ENCODE data around the gene ZNF597.
A peak's percentile ranks its signal among the peaks of the same experiment; 100 is the strongest.

The ZNF597 gene

DNA sequence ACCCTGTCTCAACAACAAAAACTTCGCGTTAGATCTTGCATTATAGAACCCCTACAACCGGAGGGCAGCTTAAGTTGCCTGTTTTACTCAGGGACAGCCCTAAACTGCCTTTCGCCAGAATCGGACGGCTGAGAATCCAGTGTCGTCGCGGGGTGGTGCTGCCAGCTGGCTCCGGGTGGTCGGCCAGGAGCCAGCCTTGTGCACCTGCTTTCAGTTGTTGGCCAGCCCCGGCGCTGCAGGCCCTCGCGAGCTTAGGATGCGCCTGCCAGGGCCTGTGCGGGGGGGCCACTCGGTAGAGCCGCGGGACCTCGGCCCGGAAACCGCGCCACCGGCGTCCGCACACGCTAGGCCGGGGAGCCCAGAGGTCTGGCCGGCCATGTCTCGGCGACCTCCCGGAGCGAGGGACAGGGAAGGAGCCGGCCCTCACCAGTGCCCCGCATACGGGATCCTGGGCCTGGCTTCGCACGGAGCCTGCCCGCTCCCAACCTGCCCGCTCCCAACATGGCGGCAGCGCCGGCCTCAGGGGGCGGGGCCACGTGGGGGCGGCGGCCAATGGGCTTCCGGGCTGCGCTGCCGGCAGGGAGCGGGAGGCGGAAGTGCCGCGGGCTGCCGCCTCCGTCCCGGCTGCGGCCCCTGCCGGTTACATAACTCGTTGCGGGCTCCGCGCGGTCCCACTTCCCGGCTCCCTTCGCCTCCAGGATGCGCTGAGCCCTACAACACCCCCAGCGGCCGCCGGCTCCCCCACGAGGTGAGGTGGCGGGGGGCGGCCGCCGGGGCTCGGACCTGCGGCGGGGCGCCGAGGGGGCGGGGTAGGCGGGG, 14.3 kb upstream of the ZNF597 start:
- peak; percentile 56 to 98 (median 89) for DNase-seq

DNA sequence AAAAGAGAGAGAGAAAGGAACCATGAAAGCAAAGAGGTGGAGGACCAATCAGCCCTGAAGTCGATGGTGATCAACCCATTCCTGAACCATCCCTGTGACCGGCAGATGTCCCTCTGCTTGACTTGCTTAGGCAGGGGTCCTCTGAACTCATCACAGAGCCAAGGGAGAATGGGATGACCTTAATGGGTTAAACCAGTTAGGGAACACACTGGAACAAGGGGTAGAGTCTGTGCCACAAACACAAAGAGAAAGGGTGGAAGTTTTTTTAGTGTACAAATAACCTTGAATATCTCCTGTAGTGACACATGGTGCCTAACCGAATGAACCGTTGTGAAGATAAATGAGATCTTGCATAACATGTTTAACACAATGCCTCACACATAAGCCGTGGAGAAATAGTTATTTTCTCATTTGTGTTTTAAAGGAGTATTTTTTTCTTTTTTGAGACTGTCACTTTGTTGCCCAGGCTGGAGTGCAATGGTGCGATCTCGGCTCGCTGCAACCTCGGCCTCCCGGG, 11.4 kb upstream of the ZNF597 start:
- no peak for DNase-seq

DNA sequence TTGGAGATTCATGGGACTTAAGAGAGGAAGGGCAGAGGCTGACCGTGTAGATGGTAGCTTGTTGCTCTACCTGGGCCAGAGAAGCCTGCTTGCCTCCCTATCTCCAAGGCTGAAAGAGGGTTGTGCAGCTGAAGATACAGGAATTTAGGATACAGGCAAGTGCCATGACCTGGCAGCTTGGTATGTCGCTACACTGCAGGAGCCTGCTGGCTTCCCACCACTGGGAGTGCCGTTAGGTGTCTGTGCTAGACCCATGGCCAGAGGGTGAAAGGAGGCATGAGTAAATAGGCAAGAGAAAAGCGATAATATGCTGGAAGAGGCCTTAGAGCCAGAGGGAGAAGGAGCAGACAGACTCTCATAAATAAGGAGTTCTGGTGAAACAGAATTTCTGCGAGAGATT, 10.8 kb upstream of the ZNF597 start:
- no peak for DNase-seq

DNA sequence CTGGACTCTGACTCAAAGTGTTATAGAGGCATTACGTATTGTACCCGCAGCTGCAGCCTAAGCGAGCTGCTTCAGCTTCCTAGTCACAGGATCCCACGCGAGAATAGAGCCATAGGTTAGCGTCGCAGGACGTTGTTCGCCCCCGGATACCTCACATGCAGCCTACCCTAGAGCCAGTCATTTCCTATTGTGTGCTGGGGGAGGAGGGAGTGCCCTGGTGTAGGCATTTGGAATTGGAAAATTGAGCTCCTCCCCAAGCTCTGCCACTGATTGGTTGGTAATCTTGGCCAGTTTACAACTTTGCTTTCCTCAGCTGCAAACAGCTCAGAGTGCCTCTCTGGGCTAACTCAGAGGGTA, 706 bp upstream of the ZNF597 start:
- peak in 1 of 51 donors; percentile 34 for DNase-seq

DNA sequence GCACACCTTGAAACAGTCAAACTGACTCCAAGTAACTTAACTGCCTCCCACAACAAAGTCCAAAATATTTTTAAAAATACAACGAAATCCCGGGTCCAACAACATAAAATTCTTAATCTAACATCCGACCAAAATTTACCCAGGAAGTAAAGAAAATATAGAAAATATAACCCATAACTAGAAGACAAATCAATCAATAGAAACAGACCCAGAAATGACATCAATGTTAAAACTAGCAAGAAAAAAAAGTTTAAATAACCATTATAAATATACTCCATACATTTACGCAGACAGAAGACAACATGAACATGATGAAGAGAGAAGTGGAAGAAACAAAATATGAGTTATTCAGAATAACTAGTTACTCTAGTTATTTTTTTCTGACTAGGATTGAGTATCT, 3.7 kb downstream of the ZNF597 start:
- no peak for DNase-seq

DNA sequence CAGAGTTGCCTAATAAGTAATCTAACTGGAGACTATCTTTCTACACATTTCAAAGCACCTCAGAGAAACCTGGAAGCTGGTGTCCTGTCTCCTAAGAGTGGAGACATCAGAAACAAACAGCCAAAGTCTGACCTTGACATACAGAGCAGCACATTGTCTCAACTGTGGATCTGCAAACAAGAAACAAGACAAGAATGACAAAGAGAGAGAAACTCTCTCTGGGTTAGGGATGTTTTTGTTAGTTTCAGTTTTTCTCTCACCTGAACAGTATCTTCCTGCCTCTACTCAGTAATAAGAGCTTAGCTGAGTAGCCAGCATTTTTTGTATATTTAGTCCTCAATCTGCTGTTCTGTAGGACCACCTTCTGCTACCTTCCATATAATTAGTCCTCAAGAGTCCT, 8.9 kb downstream of the ZNF597 start:
- DNase-seq, result no peak

DNA sequence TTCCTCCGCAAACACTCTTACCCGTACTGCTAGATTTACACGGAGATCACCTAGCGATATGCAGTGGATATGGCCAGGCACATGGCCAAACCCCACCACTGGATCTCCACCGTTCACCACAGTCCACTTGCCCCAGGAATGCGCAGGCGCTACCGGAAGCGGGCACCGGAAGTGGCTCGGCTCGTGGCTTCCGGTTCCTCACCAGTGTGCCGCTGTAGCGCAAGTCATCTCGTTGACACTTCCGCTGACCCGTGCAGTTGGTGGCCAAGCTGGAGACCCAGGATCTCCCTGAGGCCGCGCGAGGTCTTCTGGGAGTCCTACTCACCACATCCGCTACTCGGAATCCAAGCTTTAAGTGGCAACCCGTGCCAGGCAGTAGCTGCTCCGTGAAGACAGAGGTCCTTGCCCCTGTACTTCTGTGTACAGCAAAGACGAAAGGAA, 11.5 kb downstream of the ZNF597 start:
- DNase-seq, result peak in 30 of 51 donors; percentile 2 to 58 (median 27)

DNA sequence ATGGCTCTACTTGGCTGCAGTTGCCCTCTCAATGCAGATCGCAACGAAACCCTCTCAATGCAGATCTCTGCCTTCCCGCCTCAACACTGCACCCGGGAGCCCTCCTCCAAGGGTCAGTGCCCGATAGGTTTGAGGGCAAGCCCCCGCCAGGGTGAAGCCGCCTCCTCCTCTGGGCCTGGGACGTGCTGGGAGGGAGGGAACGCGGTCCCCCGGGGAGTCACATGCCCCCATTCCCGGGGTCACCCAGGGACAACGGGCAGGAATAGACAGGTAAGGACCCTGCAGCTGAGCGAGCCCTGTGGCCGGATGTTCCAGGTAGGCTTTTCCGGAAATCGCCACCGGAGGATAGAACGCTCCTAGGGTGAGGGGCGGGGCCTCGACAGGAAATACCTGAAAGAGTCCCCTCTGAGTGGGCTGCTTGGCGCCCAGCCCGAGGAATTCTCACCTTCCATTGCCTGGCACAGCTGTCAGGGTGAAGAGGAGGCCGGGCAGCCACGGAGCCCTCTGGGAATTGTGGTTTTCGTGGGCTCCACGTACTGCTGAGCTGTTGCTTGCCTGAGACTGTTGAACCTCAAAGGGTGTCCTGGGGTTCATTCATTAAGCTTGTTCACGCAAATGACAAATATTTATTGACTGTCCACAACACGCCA, 29.4 kb downstream of the ZNF597 start:
- peak in 3 of 51 donors; percentile 1 to 5 (median 3) for DNase-seq

DNA sequence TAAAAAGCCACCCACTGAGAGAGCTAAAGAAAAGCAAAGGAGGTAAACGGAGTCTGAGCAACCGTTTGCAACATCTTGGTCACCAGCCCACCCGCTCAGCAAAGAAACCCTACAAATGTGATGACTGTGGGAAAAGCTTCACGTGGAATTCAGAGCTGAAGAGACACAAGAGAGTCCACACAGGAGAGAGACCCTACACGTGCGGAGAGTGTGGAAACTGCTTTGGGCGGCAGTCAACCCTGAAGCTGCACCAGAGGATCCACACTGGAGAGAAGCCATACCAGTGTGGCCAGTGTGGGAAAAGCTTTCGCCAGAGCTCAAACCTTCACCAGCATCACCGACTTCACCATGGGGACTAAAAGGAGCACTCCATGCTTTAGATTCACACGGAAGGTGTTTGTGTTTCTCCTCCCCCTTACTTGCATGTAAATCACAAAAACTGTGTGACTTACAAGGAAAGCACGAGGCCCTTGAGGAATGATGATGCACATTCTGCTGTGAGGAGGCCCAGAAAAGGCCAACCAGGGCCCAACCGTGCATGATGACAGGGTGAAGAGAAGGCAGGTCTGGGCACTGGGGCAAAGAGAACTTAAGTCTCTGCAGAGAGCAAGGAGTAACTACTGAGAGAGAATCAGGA, 34.6 kb downstream of the ZNF597 start:
- DNase-seq, result no peak

DNA sequence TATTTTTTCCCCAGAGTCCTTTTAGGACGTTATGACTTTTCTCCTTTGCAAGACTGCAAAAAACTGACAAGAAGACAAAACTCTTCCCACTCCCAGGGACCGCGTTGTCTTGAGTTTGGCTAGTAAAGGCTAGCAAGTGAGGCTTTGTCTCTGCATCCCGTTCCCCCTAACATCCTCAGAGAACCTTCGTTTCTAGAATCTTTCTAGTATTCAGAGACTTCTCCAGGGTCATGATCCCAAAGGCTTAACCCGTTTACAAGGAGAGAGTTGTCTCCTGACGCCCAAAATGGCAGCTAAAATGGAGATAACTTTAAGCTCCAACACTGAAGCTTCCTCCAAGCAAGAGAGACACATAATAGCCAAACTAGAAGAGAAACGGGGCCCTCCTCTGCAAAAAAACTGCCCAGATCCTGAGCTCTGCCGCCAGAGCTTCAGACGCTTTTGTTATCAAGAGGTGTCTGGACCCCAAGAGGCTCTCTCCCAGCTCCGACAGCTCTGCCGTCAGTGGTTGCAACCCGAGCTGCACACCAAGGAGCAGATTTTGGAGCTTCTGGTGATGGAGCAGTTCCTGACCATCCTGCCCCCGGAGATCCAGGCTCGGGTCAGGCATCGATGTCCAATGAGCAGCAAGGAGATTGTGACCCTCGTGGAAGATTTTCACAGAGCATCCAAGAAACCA, 41.4 kb downstream of the ZNF597 start:
- peak in 1 of 51 donors; percentile 3 for DNase-seq

DNA sequence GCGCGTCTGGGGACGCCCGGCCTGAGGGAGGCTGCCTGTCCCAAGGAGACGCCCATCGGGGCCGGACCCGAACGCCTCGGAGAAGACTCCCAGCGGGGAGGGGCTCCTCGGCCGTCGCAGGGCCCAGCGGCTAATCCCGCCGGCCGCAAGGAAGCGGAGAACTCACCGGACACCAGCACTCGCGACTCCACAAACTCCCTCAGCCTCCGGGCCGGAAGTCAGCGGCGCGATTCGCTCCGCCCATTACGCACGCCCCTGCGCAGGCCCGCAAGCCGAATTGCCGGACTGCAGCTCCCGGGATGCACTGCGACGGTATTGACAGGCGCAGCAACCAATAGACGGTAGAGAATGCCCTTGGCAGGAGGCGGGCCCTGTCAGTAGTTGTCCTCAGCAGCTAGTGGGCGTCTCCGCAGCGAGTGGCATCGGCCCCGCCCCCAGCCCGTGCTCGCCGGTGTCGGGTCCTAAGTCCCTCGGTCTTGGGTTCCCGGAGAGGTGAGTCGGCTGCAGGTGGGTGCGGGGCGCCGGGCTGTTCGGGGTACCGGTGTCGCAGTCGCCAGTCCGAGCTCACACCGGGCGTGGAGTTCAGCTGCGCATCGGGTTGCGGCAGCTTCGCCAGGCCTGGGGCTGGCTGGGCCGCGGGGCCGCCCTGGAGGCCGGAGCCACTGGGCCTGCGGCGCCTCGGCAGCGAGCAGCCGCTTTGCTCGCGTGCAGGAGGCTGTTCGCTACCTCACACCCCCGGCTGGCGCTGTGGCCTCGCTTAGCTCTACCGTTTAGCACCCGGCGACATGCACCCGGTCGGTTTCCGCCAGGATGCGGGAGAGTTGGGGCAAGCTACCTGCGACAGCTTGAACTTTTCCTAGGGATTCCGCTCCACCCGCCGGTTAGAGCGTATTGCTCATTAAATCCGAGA, 42.3 kb downstream of the ZNF597 start, which contains the start of the genes ZNF174 and ZSCAN32:
TSS of gene ZNF174 (plus strand) at position 437 of the 910 bp plus-strand sequence. CDS start 790 bp downstream, outside the sequence.
TSS of gene ZSCAN32 (minus strand) at position 226 of the 910 bp plus-strand sequence. CDS start 3,447 bp downstream, outside the sequence.
- peak; percentile 87 to 99 (median 98) for DNase-seq

DNA sequence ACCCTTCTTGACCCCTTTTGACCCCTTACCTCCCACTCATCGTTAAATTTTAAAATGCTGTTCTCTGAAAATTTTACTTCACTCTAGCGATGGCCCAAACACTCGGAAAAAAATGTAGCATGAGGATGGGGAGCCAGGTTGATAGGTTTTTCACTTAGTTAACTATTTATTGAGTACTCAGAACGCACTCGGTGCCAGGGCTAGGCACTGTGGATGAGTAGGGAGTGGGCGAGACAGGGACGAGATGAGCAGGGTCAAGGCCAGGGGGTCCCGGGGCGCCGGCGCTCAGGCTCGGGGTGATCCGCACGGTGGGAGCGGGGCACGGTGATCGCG, 42.9 kb downstream of the ZNF597 start:
- DNase-seq, result no peak

DNA sequence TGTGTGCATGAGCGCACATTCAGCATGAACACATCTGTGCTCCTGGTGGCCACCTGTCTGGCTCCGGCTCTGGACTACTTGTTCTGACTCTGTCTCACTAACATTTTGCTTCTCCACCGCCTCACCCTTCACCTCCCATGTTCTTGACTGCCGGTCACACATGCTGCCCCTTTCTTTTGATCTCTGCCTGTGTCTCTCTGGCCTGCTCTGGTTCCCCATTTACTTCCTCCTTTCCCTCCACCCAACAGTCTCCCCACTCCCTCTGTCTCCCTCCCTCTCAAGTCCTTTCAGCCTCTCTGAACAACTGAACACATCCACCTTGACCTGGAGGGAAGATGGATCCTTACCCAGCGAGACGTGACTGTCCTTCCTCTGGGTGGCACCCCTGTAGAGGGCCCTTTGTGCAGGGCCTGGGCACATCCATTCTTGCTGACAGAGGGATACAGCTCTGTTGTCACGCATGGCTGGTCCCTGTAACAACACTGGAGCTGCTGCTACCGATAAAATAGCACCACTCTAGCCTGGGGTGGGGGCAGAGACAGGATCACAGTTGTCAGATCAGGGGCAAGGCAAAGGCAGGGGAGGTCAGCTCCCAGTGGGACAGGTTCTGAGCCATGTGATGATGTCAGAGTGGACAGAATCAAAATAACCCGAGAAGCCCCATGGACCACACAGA, 53.5 kb downstream of the ZNF597 start:
- no peak for DNase-seq

DNA sequence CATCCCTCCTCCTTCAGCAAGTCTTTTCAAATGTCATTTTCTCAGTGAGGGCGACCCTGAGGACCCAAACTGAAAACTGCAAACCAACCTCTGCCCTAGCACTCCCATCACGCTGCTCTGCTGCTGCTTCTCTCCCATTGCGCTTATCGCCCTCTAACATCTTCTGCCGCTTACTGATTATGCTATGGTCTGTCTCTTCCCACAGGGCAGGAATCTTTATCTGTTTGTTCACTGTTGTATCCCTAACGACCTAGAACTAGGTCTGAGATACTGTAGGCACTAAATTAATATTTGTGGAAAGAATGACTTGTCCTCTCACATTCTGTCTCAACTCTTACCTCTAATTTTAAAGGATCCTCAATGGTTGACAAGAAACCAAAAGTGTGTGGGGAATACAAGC, 55.0 kb downstream of the ZNF597 start:
- no peak for DNase-seq

DNA sequence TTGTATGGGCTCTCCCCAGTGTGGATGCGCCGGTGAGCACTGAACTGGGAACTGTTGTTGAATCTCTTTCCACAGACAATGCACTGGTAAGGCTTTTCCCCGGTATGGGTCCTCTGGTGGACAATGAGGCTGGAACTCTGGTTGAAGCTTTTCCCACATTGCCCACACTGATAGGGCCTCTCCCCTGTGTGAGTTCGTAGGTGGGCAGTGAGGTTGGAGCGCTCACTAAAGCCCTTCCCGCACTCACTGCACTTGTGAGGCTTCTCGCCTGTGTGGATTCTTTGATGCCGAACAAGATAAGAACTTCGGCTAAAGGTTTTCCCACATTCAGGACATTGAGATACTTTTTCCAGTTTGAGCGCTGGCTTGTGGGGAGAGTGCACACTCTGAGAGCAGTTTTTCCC, 60.3 kb downstream of the ZNF597 start:
- DNase-seq, result no peak
